ENCODE measurements around the gene POU2F1. TPM values are rescaled to one million over a fixed set of nuclear protein-coding genes. Genes with fewer than 3 reads are reported as not detected.

The POU2F1 gene
- total RNA-seq, 1 donor from 2014 or later, result 18.0 TPM

- intact Hi-C loops (cut with micrococcal nuclease), result no loop called here
These were observed 192.2 kb downstream of the POU2F1 start for GRCh38 chr1:167412920-167413319.

- intact Hi-C loops (cut with micrococcal nuclease), result no loop called here
These were observed 192.6 kb downstream of the POU2F1 start for GRCh38 chr1:167413328-167413727.

- intact Hi-C loops (cut with micrococcal nuclease), result no loop called here
These were observed 195.8 kb downstream of the POU2F1 start for GRCh38 chr1:167416506-167416905.

GRCh38 chr1:167418391-167418790 lies 197.7 kb downstream of the POU2F1 start:
- intact Hi-C loops (cut with micrococcal nuclease), result no loop called here

- intact Hi-C loops (cut with micrococcal nuclease), result no loop called here
These were observed 198.6 kb downstream of the POU2F1 start for GRCh38 chr1:167419245-167419644.

GRCh38 chr1:167420510-167420909 lies 199.8 kb downstream of the POU2F1 start:
- intact Hi-C loops (cut with micrococcal nuclease), result no loop called here

- intact Hi-C loops (cut with micrococcal nuclease), result no loop called here
These were observed 203.3 kb downstream of the POU2F1 start for GRCh38 chr1:167423684-167424619.

GRCh38 chr1:167425482-167425881 lies 204.8 kb downstream of the POU2F1 start:
- intact Hi-C loops (cut with micrococcal nuclease), result no loop called here

GRCh38 chr1:167426716-167427115 lies 206.0 kb downstream of the POU2F1 start:
- intact Hi-C loops (cut with micrococcal nuclease), result no loop called here

- intact Hi-C loops (cut with micrococcal nuclease), result no loop called here
These were observed 207.2 kb downstream of the POU2F1 start for GRCh38 chr1:167427848-167428247.

- intact Hi-C loops (cut with micrococcal nuclease), result no loop called here
These were observed 207.7 kb downstream of the POU2F1 start for GRCh38 chr1:167428395-167428794.

- intact Hi-C loops (cut with micrococcal nuclease), result no loop called here
These were observed 208.9 kb downstream of the POU2F1 start for GRCh38 chr1:167429612-167430011.

- intact Hi-C loops (cut with micrococcal nuclease), result no loop called here
These were observed 209.6 kb downstream of the POU2F1 start for GRCh38 chr1:167430134-167430848.

- intact Hi-C loops (cut with micrococcal nuclease), result no loop called here
These were observed 210.2 kb downstream of the POU2F1 start for GRCh38 chr1:167430849-167431242.

GRCh38 chr1:167431261-167431908 lies 210.7 kb downstream of the POU2F1 start:
- intact Hi-C loops (cut with micrococcal nuclease), result no loop called here

- intact Hi-C loops (cut with micrococcal nuclease), result no loop called here
These were observed 211.4 kb downstream of the POU2F1 start for GRCh38 chr1:167431909-167432650.

- intact Hi-C loops (cut with micrococcal nuclease), result no loop called here
These were observed 212.1 kb downstream of the POU2F1 start for GRCh38 chr1:167432780-167433179.

GRCh38 chr1:167433884-167434283 lies 213.2 kb downstream of the POU2F1 start:
- intact Hi-C loops (cut with micrococcal nuclease), result no loop called here

- intact Hi-C loops (cut with micrococcal nuclease), result no loop called here
These were observed 213.6 kb downstream of the POU2F1 start for GRCh38 chr1:167434306-167434705.

- intact Hi-C loops (cut with micrococcal nuclease), result no loop called here
These were observed 214.8 kb downstream of the POU2F1 start for GRCh38 chr1:167435484-167435883.
